Activated CD8-positive, alpha-beta memory T cell treated with anti-CD3 and anti-CD28 coated beads, Interleukin-2, amount 50 U/mL, for 1 hour (primary cell): ENCODE results near the gene FCGR2B.
"Not testable (repeated sequence)": the region's sequence is repeated elsewhere in the genome, so short reads cannot be mapped to it uniquely, and the experiment has no call there.

Source experiments
- DNase-seq: peaks from one replicate; pipeline ENCODE4 v3.0.0-alpha.2; 2020; ENCODE audit errors: extremely low read depth

The FCGR2B gene

DNA sequence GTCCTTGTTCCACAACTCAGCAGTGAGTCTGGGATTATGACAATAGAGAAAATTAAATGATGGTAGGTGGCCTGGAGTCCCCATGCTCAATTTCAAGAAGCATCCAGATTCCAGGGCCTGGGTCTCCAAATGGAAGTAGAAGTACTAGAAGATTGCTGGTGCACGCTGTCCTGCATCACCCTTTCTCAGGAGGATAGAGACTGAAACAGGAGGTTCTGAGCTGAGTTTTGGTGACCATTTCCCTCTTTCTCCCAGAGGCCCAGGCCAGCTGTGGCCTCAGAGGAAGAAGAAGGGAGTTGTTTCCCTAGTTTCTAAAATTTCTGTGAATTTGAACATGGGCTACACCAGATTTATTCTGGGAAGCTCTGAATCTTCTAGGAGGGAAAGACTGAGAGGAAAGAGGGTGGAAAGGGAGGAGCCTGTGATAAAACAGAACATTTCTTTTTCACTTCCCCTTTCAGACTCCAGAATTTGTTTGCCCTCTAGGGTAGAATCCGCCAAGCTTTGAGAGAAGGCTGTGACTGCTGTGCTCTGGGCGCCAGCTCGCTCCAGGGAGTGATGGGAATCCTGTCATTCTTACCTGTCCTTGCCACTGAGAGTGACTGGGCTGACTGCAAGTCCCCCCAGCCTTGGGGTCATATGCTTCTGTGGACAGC, at the start of gene FCGR2B:
FCGR2B (plus strand) TSS at position 460 of the 656 bp plus-strand sequence; CDS start at position 559, 99 bp downstream.
- DNase-seq = not testable (repeated sequence)

DNA sequence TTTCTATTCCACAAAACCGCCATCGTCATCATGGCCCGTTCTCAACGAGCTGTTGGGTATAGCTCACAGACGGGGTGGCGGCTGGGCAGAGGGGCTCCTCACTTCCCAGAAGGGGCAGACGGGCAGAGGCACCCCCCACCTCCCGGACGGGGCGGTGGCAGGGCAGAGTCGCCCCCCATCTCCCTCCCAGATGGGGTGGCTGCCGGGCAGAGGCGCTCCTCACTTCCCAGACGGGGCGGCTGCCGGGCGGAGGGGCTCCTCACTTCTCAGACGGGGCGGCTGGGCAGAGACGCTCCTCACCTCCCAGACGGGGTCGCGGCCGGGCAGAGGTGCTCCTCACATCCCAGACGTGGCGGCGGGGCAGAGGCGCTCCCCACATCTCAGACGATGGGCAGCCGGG, 46.5 kb upstream of the FCGR2B start:
- DNase-seq = not testable (repeated sequence)

DNA sequence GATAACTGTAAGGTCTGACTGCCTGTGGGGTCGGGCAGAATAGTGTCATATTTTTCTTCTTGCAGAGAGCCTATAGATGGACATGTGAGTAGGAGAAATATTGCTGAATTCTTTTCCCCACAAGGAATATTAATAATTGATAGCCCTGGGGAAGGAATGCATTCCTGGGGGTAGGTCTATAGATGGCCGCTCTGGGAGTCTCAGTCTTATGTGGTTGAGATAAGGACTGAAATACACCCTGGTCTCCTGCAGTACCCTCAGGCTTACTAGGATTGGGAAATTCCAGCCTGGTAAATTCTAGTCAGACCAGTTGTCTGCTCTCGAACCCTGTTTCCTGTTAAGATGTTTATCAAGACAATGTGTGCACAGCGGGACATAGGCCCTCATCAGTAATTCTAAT, 44.4 kb upstream of the FCGR2B start:
- DNase-seq = not testable (repeated sequence)

DNA sequence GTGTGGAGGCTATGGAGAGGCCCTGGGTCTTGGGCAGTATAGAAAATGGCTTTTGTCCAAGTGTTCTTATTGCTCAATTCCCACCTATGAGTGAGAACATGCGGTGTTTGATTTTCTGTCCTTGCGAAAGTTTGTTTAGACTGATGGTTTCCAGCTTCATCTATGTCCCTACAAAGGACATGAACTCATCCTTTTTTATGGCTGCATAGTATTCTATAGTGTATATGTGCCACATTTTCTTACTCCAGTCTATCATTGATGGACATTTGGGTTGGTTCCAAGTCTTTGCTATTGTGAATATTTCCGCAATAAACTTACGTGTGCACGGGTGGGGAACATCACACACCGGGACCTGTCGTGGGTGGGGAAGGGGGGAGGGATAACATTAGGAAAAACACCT, 42.5 kb upstream of the FCGR2B start:
- DNase-seq = not testable (repeated sequence)

DNA sequence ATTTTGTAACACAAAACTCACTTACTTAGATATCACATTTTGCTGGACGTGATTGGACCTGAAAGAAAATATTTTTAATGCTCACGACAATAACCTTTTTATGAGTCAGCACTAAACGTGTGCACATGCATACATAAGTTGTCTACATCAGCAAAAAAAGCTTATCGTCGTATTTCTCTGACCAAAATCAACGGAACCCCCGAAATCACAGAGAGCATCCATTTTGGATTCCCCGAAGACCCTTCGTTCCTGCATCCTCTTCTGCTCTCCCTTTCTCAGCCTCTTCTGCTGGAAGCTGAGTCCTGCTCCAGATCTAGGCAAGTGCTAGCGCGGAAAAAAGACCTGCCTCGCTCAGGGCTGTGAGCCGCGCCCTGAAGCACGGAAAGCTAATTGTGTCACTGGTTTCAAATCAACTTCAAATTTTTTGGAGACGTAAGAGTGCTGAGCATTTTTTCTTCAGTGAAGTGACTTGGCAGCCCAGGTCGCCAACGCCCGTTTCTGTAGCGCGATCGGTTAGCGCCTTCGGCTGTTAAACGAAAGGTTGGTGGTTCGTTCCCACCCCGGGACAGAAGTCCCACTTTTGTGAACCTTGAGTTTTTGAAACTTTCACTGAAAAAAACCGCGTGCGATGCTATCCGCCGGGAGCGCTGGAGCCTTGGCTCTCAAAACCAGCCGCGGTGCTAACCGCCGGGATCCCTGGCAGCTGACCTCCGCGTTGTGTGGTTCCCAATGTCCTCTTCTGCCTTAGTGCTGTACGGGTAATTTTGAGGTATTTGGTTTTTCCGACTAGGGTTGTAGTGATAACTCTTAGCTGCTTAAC, 41.6 kb upstream of the FCGR2B start:
- DNase-seq = not testable (repeated sequence)

DNA sequence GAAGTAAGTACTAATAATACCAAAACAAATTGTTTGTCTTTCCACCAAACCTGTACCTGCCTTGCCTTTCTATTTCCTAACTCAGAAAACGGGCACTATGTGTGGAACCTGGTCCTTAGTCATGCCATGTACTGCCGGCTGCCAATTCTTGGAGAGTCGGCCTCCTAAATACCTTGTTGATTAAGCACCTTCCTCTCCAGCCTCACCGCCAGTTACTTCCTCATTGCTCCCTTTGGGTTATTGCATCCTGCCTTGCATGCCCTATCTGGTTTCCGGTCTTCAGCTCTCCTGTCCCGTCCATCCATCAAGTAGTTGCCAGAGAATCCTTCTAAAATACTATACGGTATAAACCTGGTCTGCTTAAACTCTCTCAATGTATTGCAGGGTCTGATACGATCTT, 40.9 kb upstream of the FCGR2B start:
- not testable (repeated sequence) for DNase-seq

DNA sequence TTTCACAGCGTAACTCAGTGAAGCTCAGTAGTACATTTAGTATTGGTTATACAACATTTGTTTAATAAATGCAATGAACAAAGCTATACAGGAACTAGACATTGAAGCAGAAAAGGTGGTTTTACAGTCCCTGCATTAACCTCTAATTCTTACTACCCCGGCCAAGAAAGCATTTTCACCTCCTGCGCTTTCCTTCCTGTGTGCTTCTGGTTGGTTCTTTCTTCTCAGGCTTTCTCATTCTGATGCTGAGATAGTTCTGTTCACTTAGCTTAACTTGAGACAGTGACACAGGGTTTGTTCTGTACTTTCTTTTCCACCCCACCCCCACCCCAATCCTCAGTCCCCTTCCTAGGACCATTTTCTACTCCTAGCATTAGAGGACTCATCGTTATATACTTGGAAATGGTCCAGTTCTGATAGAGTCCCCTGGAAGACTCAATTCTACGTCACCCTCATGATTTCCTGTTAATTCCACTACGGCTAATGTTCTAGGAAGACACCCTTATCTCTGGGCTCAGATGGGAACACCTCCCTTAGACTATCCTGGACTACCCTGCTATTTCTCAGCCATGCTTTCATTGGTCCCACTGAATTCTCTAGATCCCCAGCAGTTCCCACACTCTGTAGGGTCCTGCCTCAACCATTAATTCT, 39.4 kb upstream of the FCGR2B start:
- not testable (repeated sequence) for DNase-seq

DNA sequence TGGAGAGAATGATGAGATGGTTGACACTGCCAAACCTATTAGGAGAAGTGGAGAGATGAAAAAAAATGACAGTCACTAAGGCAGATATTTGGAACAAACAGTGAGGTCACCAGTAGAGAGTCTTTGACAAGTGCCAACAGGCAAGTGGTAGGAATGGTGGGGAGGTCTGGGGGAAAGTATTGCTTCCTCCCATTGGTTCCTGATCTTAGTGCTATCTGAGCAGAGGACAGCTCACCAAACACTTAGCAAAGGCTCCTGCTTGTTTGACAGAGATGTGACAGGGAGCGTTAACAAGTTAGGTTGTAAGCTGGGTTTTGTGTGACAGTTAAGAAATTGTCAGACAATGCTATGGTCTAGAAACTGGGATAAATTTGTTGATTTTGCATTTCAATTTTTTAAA, 38.3 kb upstream of the FCGR2B start:
- DNase-seq = not testable (repeated sequence)

DNA sequence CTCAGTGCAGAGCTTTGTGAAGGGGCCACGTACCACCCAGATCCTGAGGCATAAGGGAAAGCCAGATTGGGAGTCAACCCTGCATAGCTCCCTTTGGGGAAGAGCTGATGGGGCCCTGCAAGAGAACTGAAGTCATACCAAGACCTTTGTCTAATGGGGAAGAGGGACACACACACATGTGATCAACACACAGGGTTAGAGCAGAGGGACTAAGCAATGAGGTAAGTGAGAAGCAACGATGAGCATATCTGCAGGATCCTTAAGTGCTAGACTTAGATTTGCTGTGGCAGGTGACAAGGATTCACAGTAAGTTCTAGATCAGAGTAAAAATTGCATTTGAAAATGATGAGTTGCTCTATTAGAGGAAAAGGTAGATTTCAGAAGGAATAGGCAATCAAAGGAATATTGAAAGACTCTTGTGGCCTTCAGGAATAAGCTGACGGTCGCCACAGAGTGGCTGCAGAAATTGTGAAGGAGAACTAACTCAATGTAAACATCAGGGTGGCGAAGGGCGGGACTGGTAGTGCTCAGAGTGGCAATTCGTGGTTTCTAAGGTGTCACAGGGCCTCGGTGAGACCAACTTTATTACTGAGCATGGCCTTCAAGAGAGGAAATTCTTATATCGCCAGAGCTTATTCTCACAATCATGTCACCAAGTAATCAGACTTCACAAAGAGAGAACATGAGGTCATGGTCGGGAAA, 36.3 kb upstream of the FCGR2B start:
- not testable (repeated sequence) for DNase-seq

DNA sequence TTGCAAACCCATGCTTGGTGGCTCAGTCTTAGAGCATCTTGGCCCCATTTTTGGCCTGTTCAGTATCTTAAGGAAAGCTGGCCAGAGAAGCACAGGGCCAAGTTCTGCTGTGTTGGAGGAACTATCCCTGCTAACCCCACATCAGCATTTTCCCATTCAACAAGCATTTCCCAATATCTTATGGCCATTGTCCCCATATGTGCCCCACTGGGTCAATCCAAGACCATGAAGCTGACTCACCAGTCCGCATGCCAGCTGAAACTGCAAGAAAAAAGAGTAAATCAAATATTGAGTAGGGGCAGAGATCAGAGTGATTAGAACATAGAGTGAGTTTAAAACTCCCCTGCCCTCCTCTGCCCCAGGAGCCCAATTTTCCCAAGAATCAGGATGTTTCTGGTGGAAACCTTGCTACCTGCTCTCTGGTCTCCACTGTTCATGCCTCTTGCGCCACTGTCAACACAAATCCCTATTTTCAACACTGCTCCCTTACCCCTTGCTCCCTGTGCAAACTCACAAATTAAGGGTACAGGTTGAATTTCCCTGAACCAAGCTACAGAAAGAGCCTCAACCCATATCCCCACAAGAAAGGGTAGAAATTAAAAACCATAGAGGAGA, 32.7 kb upstream of the FCGR2B start:
- DNase-seq = not testable (repeated sequence)

DNA sequence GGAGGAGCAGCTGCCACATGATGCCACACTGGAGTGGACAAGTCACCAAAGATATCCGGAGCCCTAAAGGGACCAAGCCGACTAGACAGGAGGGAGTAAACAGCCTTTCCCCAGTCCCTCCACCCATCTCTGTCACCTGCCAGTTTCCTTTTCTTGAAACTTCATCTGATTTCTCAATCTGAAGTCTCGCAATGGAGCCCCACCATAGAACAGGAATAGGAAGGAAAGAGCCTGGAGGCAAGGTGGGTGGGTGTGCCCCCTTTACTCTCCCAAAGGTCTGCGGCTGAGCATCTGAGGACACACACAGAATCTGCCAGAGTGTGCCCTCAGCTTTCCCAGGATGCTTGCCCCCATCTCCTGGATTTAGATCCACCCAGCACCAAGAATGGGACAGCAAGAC, 31.9 kb upstream of the FCGR2B start, which contains the start of gene FCGR3B:
FCGR3B (minus strand) TSS at position 101 of the 400 bp plus-strand sequence; CDS start at position 19, 82 bp downstream.
- DNase-seq = no peak

DNA sequence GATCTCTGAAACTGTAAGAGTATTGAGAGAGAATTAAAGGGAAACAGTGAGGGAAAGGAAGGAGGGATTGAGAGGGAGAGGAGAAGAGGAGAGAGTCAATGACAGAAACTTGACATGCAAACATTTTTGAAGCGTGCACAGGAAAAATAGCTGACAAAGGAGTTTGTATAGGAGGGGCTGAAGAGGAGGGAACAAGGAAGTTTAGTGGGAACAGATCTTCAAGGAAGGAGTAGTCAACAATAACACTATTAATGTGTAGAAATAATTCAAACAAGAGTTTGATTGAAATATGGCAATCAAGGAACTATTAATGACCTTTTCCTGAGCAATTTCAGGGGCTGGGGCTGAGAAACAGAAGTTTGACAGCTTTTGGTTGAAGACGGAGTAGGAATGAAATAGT, 27.9 kb upstream of the FCGR2B start:
- not testable (repeated sequence) for DNase-seq

DNA sequence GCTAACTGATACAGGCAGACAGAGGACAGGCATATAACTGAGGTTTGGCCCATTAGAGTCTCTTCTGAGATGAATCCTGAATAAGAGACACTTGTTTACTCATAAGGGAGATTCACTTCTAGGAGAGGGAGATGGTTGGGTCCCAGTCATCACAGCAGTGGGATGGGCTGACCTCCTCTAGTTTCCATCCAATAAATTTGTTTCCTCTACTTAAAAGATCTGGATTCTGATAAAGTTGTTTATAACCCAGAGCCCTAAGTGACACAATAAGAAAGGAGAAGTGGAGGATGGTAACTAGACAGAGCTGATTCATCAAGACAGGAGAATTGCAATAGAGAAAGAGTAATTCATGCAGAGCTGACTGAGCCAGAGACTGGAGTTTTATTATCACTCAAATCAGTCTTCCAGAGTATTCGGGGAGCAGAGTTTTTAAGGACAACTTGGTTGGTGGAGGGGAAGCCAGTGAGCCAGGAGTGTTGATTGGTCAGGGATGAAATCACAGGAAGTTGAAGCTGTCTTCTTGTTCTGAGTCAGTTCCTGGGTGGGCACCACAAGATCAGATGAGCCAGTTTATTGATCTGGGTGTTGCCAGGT, 26.7 kb upstream of the FCGR2B start:
- not testable (repeated sequence) for DNase-seq

DNA sequence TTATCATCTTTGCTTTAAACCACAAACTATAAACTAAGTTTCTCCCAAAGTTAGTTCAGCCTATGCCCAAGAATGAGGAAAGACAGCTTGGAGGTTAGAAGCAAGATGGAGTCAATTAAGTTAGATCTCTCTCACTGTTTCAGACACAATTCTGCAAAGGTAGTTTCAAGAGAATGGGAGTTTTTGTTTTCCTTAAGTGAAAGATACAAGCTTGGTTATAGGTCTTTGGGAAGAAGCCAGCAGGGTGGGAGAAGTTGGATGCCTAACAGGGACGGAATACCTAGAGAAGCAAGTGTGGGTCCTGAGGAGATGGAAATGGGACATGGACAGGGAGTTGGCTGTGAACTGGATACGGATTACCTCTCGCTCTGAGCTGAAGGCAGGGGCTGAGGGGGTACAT, 26.0 kb upstream of the FCGR2B start:
- not testable (repeated sequence) for DNase-seq

DNA sequence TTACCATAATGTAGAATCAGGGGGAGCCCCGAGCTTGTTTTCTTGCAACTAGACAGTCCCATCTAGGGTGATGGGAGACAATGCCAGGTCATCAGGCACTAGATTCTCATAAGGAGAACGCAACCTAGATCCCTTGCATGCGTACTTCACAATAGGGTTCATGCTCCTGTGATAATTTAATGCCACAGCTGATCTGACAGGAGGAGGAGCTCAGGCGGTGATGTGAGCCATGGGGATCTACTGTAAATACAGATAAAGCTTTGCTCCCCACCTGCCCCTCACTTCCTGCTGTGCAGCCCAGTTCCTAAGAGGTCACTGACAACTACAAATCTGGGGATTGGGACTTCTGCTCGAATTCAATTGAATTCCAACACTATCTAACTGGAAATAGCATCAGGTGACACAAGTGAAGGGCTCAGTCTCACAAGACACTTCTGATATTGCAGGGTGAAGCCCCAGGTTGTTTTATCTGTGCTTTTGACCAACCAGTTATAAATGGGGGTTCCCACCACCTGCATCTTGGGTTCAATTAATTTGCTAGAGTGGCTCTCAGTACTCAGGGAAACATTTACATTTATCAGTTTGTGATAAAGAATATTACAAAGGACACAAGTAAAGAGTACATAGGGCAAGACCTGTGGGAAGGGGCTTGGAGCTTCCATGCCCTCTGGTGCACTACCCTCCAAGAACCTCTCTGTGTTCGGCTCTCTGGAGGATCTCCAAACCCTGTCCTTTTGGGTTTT, 24.5 kb upstream of the FCGR2B start:
- DNase-seq = not testable (repeated sequence)

DNA sequence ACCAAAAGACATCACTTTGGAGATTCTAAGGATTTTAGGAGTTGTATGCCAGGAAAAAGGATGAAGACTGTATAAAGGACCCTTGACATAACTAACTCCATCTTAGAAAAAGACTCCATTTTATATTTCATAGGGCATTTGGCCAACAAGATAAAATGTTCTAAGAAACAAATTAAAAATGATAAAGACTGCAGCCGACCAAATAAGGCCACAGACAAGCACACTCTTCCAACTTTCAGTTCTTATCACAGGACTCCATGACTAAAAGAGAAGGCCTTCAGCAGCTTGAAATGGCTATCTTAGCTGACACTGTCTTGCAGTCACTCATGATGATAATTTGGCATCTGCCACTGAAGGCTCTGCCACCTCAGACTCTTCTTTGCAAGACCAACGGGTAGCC, 23.7 kb upstream of the FCGR2B start:
- DNase-seq = not testable (repeated sequence)

DNA sequence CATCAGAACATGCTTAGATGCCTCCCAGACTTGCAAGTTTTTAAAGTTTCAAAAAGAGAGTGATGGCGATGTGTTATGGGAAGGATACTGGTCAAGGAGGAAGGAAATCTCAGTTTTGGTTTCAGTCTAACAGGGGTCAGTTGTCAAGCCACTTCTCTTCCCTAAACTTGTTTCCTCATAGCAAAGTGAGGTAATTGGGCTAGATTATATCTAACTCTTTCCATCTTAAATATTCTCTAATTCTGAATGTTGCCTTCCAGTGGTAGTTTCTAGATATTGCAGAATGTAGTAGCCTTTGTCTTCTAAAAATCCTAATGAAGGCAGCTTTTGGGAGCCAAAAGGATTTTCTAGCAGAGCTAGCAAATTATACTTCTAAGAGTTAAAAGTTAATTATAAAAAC, 20.2 kb upstream of the FCGR2B start:
- not testable (repeated sequence) for DNase-seq

DNA sequence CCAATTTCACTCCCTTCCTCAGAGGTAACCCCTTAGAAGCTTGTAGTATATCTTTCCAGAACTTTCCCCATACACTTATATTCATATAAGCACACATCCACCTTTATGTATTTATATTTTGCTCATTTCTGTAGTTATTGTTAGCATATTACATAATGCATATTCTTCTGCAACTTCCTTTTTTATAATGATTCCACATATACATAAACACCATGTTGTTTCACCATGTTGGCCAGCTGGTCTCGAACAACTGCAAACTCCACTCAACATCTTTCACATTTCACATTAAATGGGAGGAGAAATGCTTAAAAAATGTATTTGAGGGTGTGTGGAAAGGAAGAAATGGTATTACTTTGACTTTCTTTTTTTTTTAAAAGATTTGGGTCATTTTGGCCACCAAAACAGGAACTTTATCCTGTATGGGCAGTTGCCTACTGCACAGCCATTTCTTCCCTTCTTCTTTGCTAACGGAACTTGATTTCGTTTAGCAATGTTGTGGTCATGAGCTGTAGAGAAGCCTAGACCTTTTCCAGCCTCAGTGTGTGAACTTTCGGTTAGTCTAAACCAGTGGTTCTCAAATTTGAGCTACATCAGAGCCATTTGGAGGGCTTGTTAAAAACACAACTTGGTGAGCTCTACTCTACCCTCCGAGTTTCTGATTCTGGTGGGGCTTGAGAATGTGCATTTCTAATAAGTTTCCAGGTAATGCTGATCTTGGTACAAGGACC, 19.3 kb upstream of the FCGR2B start:
- not testable (repeated sequence) for DNase-seq

DNA sequence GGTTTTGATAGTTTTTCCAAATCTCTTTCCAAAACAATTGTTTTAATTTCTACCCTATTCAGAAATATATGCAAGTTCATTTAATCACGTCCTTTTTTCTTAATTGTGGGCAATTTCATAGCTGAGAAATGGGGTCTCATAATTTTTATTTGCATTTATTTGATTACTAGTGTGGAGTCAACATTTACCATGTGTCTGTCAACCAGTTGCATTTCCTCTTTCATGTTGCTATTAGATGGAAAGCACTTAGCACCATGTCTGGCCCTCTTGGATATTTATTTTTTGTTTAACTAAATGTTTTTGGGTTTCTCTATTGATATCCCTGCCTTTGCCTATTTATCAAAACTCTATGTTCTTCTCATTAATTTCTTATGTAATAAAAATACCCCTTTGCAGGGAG, 18.1 kb upstream of the FCGR2B start:
- not testable (repeated sequence) for DNase-seq
